ENCODE data around the gene GYS2.

DNA sequence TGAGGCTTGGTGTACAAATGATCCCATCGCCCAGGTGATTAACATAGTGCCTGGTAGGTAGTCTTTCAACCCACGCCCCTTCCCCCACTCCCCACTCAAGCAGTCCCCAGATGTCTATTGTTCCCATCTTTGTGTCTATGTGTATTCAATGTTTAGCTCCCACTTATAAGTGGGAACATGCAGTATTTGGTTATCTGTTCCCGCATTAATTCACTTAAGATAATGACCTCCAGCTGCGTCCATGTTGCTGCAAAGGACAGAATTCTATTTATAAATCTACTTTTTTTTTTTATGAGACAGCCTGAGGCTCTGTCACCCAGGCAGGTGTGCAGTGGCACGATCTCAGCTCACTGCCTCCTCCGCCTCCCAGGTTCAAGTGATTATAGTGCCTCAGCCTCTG is 62.9 kb downstream of the GYS2 start:
- TF ChIP-seq, protein P1, sequence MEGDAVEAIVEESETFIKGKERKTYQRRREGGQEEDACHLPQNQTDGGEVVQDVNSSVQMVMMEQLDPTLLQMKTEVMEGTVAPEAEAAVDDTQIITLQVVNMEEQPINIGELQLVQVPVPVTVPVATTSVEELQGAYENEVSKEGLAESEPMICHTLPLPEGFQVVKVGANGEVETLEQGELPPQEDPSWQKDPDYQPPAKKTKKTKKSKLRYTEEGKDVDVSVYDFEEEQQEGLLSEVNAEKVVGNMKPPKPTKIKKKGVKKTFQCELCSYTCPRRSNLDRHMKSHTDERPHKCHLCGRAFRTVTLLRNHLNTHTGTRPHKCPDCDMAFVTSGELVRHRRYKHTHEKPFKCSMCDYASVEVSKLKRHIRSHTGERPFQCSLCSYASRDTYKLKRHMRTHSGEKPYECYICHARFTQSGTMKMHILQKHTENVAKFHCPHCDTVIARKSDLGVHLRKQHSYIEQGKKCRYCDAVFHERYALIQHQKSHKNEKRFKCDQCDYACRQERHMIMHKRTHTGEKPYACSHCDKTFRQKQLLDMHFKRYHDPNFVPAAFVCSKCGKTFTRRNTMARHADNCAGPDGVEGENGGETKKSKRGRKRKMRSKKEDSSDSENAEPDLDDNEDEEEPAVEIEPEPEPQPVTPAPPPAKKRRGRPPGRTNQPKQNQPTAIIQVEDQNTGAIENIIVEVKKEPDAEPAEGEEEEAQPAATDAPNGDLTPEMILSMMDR (IDR thresholded peaks at IDR 0.05; ENCODE audit: insufficient read depth, low read depth, low read length), result no peak
- TF ChIP-seq EZH2 (IDR thresholded peaks at IDR 0.05; ENCODE audit: insufficient read depth, low read length), result no peak

Measured in astrocyte (in vitro differentiated cells and primary cell).